CD4-positive, alpha-beta T cell (primary cell): ENCODE results near the gene CSPG4. TPM values are rescaled to one million over a fixed set of nuclear protein-coding genes. Genes with fewer than 3 reads are reported as not detected.
"Not testable (repeated sequence)": the region's sequence is repeated elsewhere in the genome, so short reads cannot be mapped to it uniquely, and the experiment has no call there.

Experiments used
- ATAC-seq: fragments of 200-7000 bp; cut with Tn5 transposase; one replicate; pipeline ENCODE4 v1.10.0; 2022; ENCODE audit warnings: mild to moderate bottlenecking; ENCODE audit not compliant: poor library complexity
- CTCF ChIA-PET: fragments of 350-600 bp; sonication (Branson Sonifier 250); formaldehyde crosslinking; loops from one replicate; lab custom pipeline; 2021; ENCODE audit warnings: antibody characterized with exemption, inconsistent platforms; lab: Charles Lee
- POLR2A ChIA-PET: fragments of 350-600 bp; sonication (Branson Sonifier 250); formaldehyde crosslinking; loops from one replicate; lab custom pipeline; 2021; ENCODE audit warnings: antibody characterized with exemption, inconsistent platforms; lab: Charles Lee
- DNase-seq, 14 experiments: peaks; one replicate each; pipeline ENCODE4 v3.0.0-alpha.2; 2013 to 2020; ENCODE audit warnings: mixed read lengths in 2 of 14
- H3K27ac ChIP-seq, 2 donors: one replicate each; pipeline versions ENCODE4 v1.5.1 to v1.7.0; 2013; ENCODE audit warnings: low read length in 2 of 2, low read depth in 1 of 2, mild to moderate bottlenecking in 1 of 2
- H3K27me3 ChIP-seq, 2 experiments: 1 replicate in 1 of 2; 2 replicates in 1 of 2; pipeline versions ENCODE4 v1.6.1 to v1.7.0; 2013; ENCODE audit warnings: low read length in 2 of 2, control low read depth in 1 of 2, mild to moderate bottlenecking in 1 of 2, moderate library complexity in 1 of 2; ENCODE audit not compliant: insufficient read depth in 2 of 2, control insufficient read depth in 1 of 2
- H3K36me3 ChIP-seq: one replicate; pipeline ENCODE4 v1.6.1; 2013; ENCODE audit warnings: low read length, control low read depth; ENCODE audit not compliant: insufficient read depth
- H3K4me1 ChIP-seq: one replicate; pipeline ENCODE4 v1.6.1; 2013; ENCODE audit warnings: low read length, control low read depth; ENCODE audit not compliant: insufficient read depth
- H3K4me3 ChIP-seq: one replicate; pipeline ENCODE4 v1.5.1; 2013; ENCODE audit warnings: mild to moderate bottlenecking, low read length, moderate library complexity
- H3K9me3 ChIP-seq, 2 experiments: 1 replicate in 1 of 2; 2 replicates in 1 of 2; pipeline versions ENCODE4 v1.6.1 to v1.7.0; 2013; ENCODE audit warnings: low read length in 2 of 2, mild to moderate bottlenecking in 2 of 2, control low read depth in 1 of 2, moderate library complexity in 1 of 2; ENCODE audit not compliant: control insufficient read depth in 1 of 2, insufficient read depth in 1 of 2
- H3K27ac Mint-ChIP-seq: one replicate; pipeline ENCODE4 v1.8.0; 2020; ENCODE audit warnings: mixed read lengths
- H3K27me3 Mint-ChIP-seq: one replicate; pipeline ENCODE4 v1.8.0; 2021; ENCODE audit warnings: mixed read lengths
- H3K36me3 Mint-ChIP-seq: one replicate; pipeline ENCODE4 v1.8.0; 2021; ENCODE audit warnings: low read depth, mixed read lengths
- H3K4me1 Mint-ChIP-seq: one replicate; pipeline ENCODE4 v1.8.0; 2021; ENCODE audit warnings: low read depth, mixed read lengths
- H3K4me3 Mint-ChIP-seq: one replicate; pipeline ENCODE4 v1.8.0; 2020; ENCODE audit warnings: mild to moderate bottlenecking, mixed read lengths
- H3K9me3 Mint-ChIP-seq: one replicate; pipeline ENCODE4 v1.8.0; 2020; ENCODE audit warnings: mixed read lengths
- intact Hi-C, 2 experiments: fragments of 100-400 bp; cut with DNase I in 1 of 2; cut with micrococcal nuclease in 1 of 2; formaldehyde crosslinking; loops; one replicate each; pipeline versions ENCODE4 v1.15.1 to v1.9.0; 2023 to 2025; cut with DNase I, micrococcal nuclease
- total RNA-seq, 174 experiments: library from RNA in 2 of 174; stranded (reverse) in 2 of 174; gene quantifications; one replicate each; pipeline ENCODE4 v1.2.3 and lab custom pipeline; 2021 to 2026
- TF ChIP-seq, protein P1 (sequence below): fragments of 200-600 bp; IDR thresholded peaks from one replicate; pipeline ENCODE4 v1.8.0; 2022; ENCODE audit warnings: antibody characterized with exemption, mild to moderate bottlenecking

CSPG4 gene
- total RNA-seq, 2 experiments from 2014 or later: not detected

GRCh38 chr15:75736256-75736655, 23.6 kb upstream of the CSPG4 start:
- no peaks in the 10 kb centered on the region for H3K36me3 Mint-ChIP-seq
- intact Hi-C loops: loop anchor here in 1 of 2 experiments (5.0 kb wide), 1 partner anchor 166 kb away; the partner anchor contains the start of gene FBXO22
- Histone ChIP-seq H3K4me1 (peaks cover 28% of the 10 kb centered on the region), H3K9me3 (no peaks in the 10 kb centered on the region), H3K4me3 (no peak overlapping the region), H3K27ac (no peak overlapping the region), H3K36me3 (no peaks in the 10 kb centered on the region), H3K27me3 (no peaks in the 10 kb centered on the region)
- ATAC-seq (no peak), DNase-seq (peak in 1 of 14 experiments; percentile 11)
- ChIA-PET CTCF (no interaction called here), POLR2A (no interaction called here)
- H3K27me3 Mint-ChIP-seq: no peaks in the 10 kb centered on the region
- peak overlapping the region; percentile 66 for H3K4me3 Mint-ChIP-seq
- peaks cover 23% of the 10 kb centered on the region for H3K4me1 Mint-ChIP-seq
- H3K27ac Mint-ChIP-seq: no peak overlapping the region
- no peaks in the 10 kb centered on the region for H3K9me3 Mint-ChIP-seq
- TF ChIP-seq, protein P1, sequence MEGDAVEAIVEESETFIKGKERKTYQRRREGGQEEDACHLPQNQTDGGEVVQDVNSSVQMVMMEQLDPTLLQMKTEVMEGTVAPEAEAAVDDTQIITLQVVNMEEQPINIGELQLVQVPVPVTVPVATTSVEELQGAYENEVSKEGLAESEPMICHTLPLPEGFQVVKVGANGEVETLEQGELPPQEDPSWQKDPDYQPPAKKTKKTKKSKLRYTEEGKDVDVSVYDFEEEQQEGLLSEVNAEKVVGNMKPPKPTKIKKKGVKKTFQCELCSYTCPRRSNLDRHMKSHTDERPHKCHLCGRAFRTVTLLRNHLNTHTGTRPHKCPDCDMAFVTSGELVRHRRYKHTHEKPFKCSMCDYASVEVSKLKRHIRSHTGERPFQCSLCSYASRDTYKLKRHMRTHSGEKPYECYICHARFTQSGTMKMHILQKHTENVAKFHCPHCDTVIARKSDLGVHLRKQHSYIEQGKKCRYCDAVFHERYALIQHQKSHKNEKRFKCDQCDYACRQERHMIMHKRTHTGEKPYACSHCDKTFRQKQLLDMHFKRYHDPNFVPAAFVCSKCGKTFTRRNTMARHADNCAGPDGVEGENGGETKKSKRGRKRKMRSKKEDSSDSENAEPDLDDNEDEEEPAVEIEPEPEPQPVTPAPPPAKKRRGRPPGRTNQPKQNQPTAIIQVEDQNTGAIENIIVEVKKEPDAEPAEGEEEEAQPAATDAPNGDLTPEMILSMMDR: no peak

DNA sequence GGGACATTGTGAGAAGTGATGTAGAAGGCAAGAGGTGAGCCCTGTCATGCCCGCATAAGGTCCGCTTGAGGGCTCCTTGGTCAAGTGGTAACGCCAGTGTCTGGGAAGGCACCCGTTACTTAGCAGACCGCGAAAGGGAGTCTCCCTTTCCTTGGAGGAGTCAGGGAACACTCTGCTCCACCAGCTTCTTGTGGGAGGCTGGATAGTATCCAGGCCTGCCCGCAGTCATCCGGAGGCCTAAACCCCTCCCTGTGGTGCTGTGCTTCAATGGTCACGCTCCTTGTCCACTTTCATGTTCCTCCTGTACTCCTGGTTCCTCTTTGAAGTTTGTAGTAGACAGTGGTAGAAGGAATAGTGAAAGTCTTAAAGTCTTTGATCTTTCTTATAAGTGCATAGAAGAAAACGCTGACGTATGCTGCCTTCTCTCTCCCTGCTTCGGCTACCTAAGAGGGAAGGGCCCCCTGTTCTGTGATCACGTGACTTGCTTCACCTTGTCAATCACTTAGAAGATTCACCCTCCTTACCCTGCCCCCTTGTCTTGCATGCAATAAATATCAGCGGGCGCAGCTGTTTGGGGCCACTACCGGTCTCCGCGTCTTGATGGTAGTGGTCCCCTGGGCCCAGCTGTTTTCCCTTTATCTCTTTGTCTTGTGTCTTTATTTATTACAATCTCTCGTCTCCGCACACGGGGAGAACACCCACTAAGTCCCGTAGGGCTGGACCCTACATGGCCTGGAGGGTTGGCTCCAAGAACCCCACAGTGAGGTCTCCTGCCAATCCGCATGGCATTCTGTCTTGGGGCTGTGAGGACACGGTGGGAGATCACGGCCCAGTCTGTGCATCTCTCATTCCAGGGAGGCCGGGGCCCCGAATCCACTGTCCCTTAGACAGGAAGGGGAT, 22.5 kb upstream of the CSPG4 start:
- peaks cover 28% of the 10 kb centered on the region for H3K4me1 ChIP-seq
- POLR2A ChIA-PET, H3K27me3 ChIP-seq, H3K36me3 ChIP-seq, H3K36me3 Mint-ChIP-seq, H3K9me3 ChIP-seq, H3K9me3 Mint-ChIP-seq, H3K27me3 Mint-ChIP-seq, H3K27ac ChIP-seq, ATAC-seq, H3K4me3 ChIP-seq, H3K27ac Mint-ChIP-seq, CTCF ChIA-PET: not testable (repeated sequence)
- peak in 1 of 14 experiments; percentile 9 for DNase-seq
- intact Hi-C loops: loop anchor here in 1 of 2 experiments (5.0 kb wide), 1 partner anchor 167 kb away; the partner anchor contains the start of gene FBXO22
- peaks cover 23% of the 10 kb centered on the region for H3K4me1 Mint-ChIP-seq
- H3K4me3 Mint-ChIP-seq: peak overlapping the region; percentile 23

DNA sequence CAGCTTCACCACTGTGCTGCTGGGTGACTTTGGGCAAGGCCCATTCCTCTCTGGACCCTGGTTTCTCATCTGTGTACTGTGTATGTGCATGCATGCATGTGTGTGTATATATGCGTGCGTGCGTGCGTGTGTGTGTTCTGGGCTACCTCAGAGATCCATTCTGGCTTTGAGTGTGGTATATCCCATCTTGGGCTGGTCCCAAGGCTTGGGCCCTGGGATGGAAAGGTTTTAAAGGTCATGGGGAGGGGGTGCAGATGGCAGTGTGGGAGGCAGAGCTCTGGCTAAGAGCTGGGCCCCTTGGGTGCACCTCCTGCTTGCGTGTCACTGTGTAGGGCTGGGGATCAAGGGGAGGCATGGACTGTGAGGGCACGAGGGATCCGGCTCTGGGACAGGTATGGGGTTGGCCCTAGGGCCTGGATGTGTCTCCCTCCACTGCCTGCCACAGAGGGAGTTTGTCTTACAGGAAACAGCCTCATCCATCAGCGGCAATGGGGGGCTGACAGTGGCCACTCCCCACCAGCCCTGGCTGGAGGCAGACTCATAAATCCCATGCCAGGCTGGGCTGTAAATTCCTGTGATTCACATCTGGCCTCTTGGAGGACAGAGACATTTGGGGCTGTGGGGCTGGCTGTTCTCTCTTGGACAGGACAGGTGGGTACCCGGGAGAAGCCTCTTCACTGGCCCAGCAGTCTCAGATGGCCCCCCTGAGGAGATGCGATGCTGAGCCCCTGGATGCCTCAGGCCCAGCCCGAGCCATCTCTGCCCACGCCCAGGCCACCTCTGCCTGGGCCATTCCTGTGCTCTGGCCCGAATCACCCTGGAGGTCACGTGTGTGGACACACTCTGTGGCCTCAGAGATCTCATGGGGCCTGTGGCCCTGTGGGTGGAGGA, 21.4 kb upstream of the CSPG4 start:
- ATAC-seq (no peak), DNase-seq (peak in 1 of 14 experiments; percentile 9)
- H3K27ac ChIP-seq: no peak overlapping the region
- no peaks in the 10 kb centered on the region for H3K9me3 ChIP-seq
- CTCF ChIA-PET: no interaction called here
- no peak overlapping the region for H3K4me3 ChIP-seq
- intact Hi-C loops: no loop called here
- POLR2A ChIA-PET: no interaction called here
- H3K27me3 ChIP-seq: no peaks in the 10 kb centered on the region
- no peak overlapping the region for H3K27ac Mint-ChIP-seq
- TF ChIP-seq, protein P1: no peak
- H3K4me1 ChIP-seq: peaks cover 22% of the 10 kb centered on the region
- H3K4me3 Mint-ChIP-seq: no peak overlapping the region
- no peaks in the 10 kb centered on the region for H3K36me3 Mint-ChIP-seq
- no peaks in the 10 kb centered on the region for H3K36me3 ChIP-seq
- no peaks in the 10 kb centered on the region for H3K27me3 Mint-ChIP-seq
- peaks cover 14% of the 10 kb centered on the region for H3K4me1 Mint-ChIP-seq
- no peaks in the 10 kb centered on the region for H3K9me3 Mint-ChIP-seq
